Mucosa of gallbladder (tissue), 1 donor: ENCODE measurements around the gene CEP19. TPM values are rescaled to one million over a fixed set of nuclear protein-coding genes. Genes with fewer than 3 reads are reported as not detected.

Source experiments
- DNase-seq: peaks from one replicate; pipeline ENCODE4 v3.0.0-alpha.2; 2020; ENCODE audit warnings: low spot score
- total RNA-seq: library from RNA; stranded (reverse); gene quantifications from one replicate; pipeline ENCODE4 v1.2.1, GENCODE V29; 2021
- donor health status: DM: no; HTN: no; CAD: no.

Gene CEP19
- total RNA-seq, 1 donor from 2014 or later: 3.3 TPM

DNA sequence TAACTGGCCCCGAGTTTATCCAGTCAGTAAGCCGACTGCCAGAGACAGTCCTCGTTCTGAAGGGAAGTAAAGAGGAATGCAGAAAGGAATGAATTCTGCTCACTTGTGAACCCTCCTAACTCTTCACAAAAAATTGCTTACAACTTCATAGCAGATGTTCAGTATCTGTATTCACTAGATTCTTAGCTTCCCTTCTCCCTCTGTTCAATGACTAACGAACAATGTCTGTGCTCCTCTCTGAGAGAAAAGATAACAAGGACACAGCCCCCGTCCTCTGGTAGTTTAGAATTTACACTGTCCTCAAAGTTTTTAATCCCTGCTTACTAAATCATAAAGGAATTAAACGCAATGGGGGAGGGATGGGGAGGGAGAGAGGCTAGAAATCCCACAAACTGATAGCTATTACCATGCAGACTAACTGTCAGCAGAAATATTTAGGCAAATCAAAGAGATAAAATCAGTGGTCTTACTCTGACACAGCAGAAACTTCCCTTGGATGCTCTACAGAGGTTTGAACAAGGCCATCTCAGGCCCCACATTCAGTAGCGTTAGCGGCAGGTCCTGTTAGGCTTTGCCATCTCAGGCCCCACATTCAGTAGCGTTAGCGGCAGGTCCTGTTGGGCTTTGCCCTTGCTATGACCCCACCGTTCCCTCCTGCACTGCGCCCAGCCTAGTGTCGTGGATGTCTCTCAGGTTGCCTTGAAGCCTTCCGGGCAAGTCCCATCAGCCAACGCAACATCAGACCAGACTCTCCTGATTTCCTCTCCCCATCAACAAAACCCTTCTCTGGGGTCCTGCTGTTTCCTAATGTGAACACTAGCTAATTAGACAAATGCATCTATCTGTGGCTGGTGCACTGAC lies 49.1 kb downstream of the CEP19 start:
- no peak for DNase-seq

DNA sequence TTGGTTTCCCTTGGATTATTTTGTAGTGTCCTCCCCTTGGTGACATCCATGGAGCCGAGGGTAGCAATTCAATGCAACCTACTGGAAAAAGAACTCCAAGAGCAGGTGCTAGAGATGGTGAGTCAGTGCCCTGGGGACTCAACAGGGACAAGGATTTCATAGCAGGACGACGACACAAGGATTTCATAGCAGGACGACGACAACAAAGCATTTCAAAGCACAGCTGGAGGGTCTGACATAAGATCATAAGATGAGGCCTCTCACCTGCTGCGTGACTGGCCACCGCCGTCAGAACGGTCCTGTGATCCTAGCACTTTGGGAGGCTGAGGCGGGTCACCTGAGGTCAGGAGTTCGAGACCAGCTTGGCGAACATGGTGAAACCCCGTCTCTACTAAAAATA lies 50.0 kb downstream of the CEP19 start:
- DNase-seq: no peak

DNA sequence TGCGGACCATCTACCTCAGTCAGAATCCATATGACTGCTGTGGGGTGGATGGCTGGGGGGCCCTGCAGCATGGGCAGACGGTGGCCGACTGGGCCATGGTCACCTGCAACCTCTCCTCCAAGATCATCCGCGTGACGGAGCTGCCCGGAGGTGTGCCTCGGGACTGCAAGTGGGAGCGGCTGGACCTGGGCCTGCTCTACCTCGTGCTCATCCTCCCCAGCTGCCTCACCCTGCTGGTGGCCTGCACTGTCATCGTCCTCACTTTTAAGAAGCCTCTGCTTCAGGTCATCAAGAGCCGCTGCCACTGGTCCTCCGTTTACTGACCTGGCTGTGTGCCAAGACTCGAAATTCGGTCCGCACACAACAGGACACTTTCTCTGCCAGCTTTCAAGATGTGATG lies 50.6 kb downstream of the CEP19 start:
- DNase-seq: no peak

DNA sequence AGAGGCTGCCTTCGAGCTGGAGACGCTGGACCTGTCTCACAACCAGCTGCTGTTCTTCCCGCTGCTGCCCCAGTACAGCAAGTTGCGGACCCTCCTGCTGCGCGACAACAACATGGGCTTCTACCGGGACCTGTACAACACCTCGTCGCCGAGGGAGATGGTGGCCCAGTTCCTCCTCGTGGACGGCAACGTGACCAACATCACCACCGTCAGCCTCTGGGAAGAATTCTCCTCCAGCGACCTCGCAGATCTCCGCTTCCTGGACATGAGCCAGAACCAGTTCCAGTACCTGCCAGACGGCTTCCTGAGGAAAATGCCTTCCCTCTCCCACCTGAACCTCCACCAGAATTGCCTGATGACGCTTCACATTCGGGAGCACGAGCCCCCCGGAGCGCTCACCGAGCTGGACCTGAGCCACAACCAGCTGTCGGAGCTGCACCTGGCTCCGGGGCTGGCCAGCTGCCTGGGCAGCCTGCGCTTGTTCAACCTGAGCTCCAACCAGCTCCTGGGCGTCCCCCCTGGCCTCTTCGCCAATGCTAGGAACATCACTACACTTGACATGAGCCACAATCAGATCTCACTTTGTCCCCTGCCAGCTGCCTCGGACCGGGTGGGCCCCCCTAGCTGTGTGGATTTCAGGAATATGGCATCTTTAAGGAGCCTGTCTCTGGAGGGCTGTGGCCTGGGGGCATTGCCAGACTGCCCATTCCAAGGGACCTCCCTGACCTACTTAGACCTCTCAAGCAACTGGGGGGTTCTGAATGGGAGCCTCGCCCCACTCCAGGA lies 51.5 kb downstream of the CEP19 start:
- DNase-seq: no peak

DNA sequence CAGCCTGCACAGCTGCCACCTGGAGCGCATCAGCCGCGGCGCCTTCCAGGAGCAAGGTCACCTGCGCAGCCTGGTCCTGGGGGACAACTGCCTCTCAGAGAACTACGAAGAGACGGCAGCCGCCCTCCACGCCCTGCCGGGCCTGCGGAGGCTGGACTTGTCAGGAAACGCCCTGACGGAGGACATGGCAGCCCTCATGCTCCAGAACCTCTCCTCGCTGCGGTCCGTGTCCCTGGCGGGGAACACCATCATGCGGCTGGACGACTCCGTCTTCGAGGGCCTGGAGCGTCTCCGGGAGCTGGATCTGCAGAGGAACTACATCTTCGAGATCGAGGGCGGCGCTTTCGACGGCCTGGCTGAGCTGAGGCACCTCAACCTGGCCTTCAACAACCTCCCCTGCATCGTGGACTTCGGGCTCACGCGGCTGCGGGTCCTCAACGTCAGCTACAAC lies 52.1 kb downstream of the CEP19 start:
- no peak for DNase-seq

Other genes with a start within 250 kb of the CEP19 start
- gene RNF168, start 208.5 kb downstream of the CEP19 start, total RNA-seq: 23.2 TPM
- not detected for gene SMCO1, start 196.9 kb downstream of the CEP19 start, total RNA-seq
- gene WDR53, start 143.7 kb downstream of the CEP19 start, total RNA-seq: 8.6 TPM
- 7.5 TPM for gene FBXO45, start 143.6 kb downstream of the CEP19 start, total RNA-seq
- 6.4 TPM for gene NRROS, start 72.6 kb downstream of the CEP19 start, total RNA-seq
- gene PIGX, start 127 bp upstream of the CEP19 start, total RNA-seq: 21.5 TPM
- 63.4 TPM for gene PAK2, start 27.6 kb upstream of the CEP19 start, total RNA-seq
- 25.3 TPM for gene SENP5, start 155.7 kb upstream of the CEP19 start, total RNA-seq
- gene NCBP2, start 230.3 kb upstream of the CEP19 start, total RNA-seq: 48.7 TPM